ENCODE results near the gene NAA20.

NAA20 gene

GRCh38 chr20:20024942-20025341 is 7.8 kb downstream of the NAA20 start:
- DNase-seq (ENCODE audit: low read depth) = no peak
- no peak overlapping the region for H3K4me3 ChIP-seq (ENCODE audit: control insufficient read depth, low read depth, low read length)
- TF ChIP-seq CTCF (conservative IDR thresholded peaks at IDR 0.05; ENCODE audit: control insufficient read depth, insufficient read depth, low read depth, low read length) = no peak

GRCh38 chr20:20027284-20027683 is 10.1 kb downstream of the NAA20 start:
- no peak for DNase-seq (ENCODE audit: low read depth)
- no peak for TF ChIP-seq CTCF (conservative IDR thresholded peaks at IDR 0.05; ENCODE audit: control insufficient read depth, insufficient read depth, low read depth, low read length)
- H3K4me3 ChIP-seq (ENCODE audit: control insufficient read depth, low read depth, low read length) = no peak overlapping the region

GRCh38 chr20:20031790-20032189 is 14.6 kb downstream of the NAA20 start:
- TF ChIP-seq CTCF (conservative IDR thresholded peaks at IDR 0.05; ENCODE audit: control insufficient read depth, insufficient read depth, low read depth, low read length) = no peak
- DNase-seq (ENCODE audit: low read depth) = no peak

GRCh38 chr20:20034486-20034885 is 17.3 kb downstream of the NAA20 start:
- no peak for TF ChIP-seq CTCF (conservative IDR thresholded peaks at IDR 0.05; ENCODE audit: control insufficient read depth, insufficient read depth, low read depth, low read length)
- DNase-seq (ENCODE audit: low read depth) = no peak
- no peak overlapping the region for H3K4me3 ChIP-seq (ENCODE audit: control insufficient read depth, low read depth, low read length)

More at GRCh38 chr20:20031790-20032189, 14.6 kb downstream of the NAA20 start:
- no peak overlapping the region for H3K4me3 ChIP-seq (ENCODE audit: control insufficient read depth, low read depth, low read length)

- no peak overlapping the region for H3K4me3 ChIP-seq (ENCODE audit: control insufficient read depth, low read depth, low read length)
- no peak for TF ChIP-seq CTCF (conservative IDR thresholded peaks at IDR 0.05; ENCODE audit: control insufficient read depth, insufficient read depth, low read depth, low read length)
- DNase-seq (ENCODE audit: low read depth) = no peak
Measured at GRCh38 chr20:20036756-20037155, 19.6 kb downstream of the NAA20 start.

- no peak overlapping the region for H3K4me3 ChIP-seq (ENCODE audit: control insufficient read depth, low read depth, low read length)
- no peak for TF ChIP-seq CTCF (conservative IDR thresholded peaks at IDR 0.05; ENCODE audit: control insufficient read depth, insufficient read depth, low read depth, low read length)
- no peak for DNase-seq (ENCODE audit: low read depth)
Measured at GRCh38 chr20:20037960-20038359, 20.8 kb downstream of the NAA20 start.

- H3K4me3 ChIP-seq (ENCODE audit: control insufficient read depth, low read depth, low read length) = no peak overlapping the region
- no peak for DNase-seq (ENCODE audit: low read depth)
- TF ChIP-seq CTCF (conservative IDR thresholded peaks at IDR 0.05; ENCODE audit: control insufficient read depth, insufficient read depth, low read depth, low read length) = no peak
Measured at GRCh38 chr20:20038586-20038985, 21.4 kb downstream of the NAA20 start.
